Kidney (tissue), 14 donors: ENCODE data around the gene SFMBT2. TPM values are rescaled to one million over a fixed set of nuclear protein-coding genes. Genes with fewer than 3 reads are reported as not detected.

Experiments
- DNase-seq, 5 donors: peaks; one replicate each; pipeline ENCODE4 v3.0.0-alpha.2; 2013 to 2020
- FAIRE-seq: peaks from 2 replicates; lab custom pipeline; 2012; peaks lifted over from hg19 to GRCh38; lab: Jason Lieb, UNC
- H3K27ac ChIP-seq, 2 donors: one replicate each; pipeline ENCODE4 v1.7.0; 2013; ENCODE audit warnings: low read depth in 2 of 2, low read length in 2 of 2, inconsistent platforms in 1 of 2
- H3K27me3 ChIP-seq: one replicate; pipeline ENCODE4 v1.7.1; 2013; ENCODE audit warnings: low read length, inconsistent platforms; ENCODE audit not compliant: control insufficient read depth, insufficient read depth
- H3K36me3 ChIP-seq, 3 donors: one replicate each; pipeline versions ENCODE4 v1.7.0 to v1.7.1; 2013; ENCODE audit warnings: low read length in 3 of 3, control low read depth in 1 of 3, inconsistent platforms in 1 of 3; ENCODE audit not compliant: insufficient read depth in 3 of 3, control insufficient read depth in 2 of 3
- H3K4me1 ChIP-seq, 3 donors: one replicate each; pipeline versions ENCODE4 v1.7.0 to v1.7.1; 2013; ENCODE audit warnings: low read length in 3 of 3, inconsistent platforms in 1 of 3, low read depth in 1 of 3; ENCODE audit not compliant: control insufficient read depth in 2 of 3, insufficient read depth in 2 of 3
- H3K4me3 ChIP-seq, 3 donors: one replicate each; pipeline versions ENCODE4 v1.7.0 to v1.8.1; 2013; ENCODE audit warnings: low read length in 3 of 3, control low read depth in 1 of 3, inconsistent platforms in 1 of 3
- H3K9ac ChIP-seq, 3 donors: one replicate each; pipeline versions ENCODE4 v1.7.0 to v1.7.1; 2013; ENCODE audit warnings: low read length in 3 of 3, control low read depth in 1 of 3, inconsistent platforms in 1 of 3
- H3K9me3 ChIP-seq, 3 donors: one replicate each; pipeline versions ENCODE4 v1.7.0 to v1.7.1; 2013; ENCODE audit warnings: low read length in 3 of 3, control low read depth in 1 of 3, inconsistent platforms in 1 of 3; ENCODE audit not compliant: control insufficient read depth in 2 of 3, insufficient read depth in 1 of 3
- intact Hi-C: fragments of 100-400 bp; cut with DNase I; formaldehyde crosslinking; loops from one replicate; pipeline ENCODE4 v1.11.1; 2022
- polyA plus RNA-seq: library from polyadenylated mRNA; stranded (reverse); fragments of 350-450 nt; fragmentation: Illumina TruSeq; extraction: RNeasy Lipid Tissue Mini Kit (QIAGEN cat#74804); gene quantifications from one replicate; pipeline ENCODE4 v1.2.3, GENCODE V29; 2014; ENCODE audit warnings: low read depth, low replicate concordance; ENCODE audit not compliant: insufficient read depth
- total RNA-seq: library from RNA; stranded (reverse); fragmentation: NEBNext Ultra II Directional; extraction: Animal tissue kit (Norgen Biotek cat#: 25700); gene quantifications from one replicate; pipeline ENCODE4 v1.2.1, GENCODE V29; 2021
- TF ChIP-seq, protein P1 (sequence below): IDR thresholded peaks from 3 replicates; pipeline ENCODE4 v1.5.1; 2012; ENCODE audit warnings: mild to moderate bottlenecking, moderate library complexity, borderline replicate concordance; ENCODE audit not compliant: insufficient read depth; ENCODE audit errors: extremely low read depth
- donor health status: control.
- donor health status: control.
- donor health status: control.
- donor health status: control.
- donor health status: control.
- donor health status: DM: yes; HTN: yes; CAD: no.
- donor health status: Normal renal cell carcinoma (clear cell type).

Gene SFMBT2
- total and polyA plus RNA-seq, 2 donors from 2014 or later: 1.2 to 15.3 TPM

DNA sequence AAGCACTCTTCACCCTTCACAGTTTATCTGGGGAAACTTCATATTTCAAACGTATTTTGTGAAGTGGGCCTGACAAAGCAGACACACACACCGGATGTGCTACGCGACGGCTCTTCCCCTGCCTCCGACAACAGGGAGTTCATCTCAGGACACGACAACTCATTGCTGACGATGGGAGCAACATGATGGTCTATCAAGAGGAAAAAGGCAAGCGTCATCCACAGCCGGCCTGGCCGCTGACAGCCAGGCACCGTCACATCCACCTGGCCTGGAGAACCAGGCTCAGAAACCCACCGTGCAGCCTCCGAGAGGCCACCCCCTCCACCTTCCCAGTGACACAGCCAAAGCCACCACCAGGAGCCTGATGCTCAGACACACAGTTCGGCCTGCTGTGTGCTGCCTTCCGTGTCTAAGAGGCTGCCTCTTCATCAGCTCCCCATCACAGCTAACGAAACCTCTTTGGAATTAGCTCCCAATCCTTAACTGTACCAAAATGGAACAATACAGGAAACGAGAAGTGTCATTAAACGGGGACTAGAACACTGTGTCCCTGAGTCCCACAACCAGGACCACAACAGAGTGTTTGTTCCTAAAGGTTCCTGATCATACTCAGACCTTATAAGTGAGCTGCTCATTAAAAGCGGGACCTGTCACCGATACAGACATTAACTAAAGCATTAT, 76.7 kb downstream of the SFMBT2 start:
- peak in 2 of 5 donors; percentile 39 to 74 for DNase-seq
- Histone ChIP-seq H3K27ac (peak overlapping the region; percentile 7 to 71), H3K36me3 (peaks cover 0 to 1% (median 0%) of the 10 kb centered on the region in 3 donors), H3K9ac (no peak overlapping the region), H3K9me3 (no peaks in the 10 kb centered on the region), H3K4me1 (peaks cover 0 to 2% (median 0%) of the 10 kb centered on the region in 3 donors), H3K4me3 (no peak overlapping the region), H3K27me3 (no peaks in the 10 kb centered on the region)
- FAIRE-seq: no peak
- intact Hi-C loops: no loop called here
- TF ChIP-seq, protein P1, sequence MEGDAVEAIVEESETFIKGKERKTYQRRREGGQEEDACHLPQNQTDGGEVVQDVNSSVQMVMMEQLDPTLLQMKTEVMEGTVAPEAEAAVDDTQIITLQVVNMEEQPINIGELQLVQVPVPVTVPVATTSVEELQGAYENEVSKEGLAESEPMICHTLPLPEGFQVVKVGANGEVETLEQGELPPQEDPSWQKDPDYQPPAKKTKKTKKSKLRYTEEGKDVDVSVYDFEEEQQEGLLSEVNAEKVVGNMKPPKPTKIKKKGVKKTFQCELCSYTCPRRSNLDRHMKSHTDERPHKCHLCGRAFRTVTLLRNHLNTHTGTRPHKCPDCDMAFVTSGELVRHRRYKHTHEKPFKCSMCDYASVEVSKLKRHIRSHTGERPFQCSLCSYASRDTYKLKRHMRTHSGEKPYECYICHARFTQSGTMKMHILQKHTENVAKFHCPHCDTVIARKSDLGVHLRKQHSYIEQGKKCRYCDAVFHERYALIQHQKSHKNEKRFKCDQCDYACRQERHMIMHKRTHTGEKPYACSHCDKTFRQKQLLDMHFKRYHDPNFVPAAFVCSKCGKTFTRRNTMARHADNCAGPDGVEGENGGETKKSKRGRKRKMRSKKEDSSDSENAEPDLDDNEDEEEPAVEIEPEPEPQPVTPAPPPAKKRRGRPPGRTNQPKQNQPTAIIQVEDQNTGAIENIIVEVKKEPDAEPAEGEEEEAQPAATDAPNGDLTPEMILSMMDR: no peak

DNA sequence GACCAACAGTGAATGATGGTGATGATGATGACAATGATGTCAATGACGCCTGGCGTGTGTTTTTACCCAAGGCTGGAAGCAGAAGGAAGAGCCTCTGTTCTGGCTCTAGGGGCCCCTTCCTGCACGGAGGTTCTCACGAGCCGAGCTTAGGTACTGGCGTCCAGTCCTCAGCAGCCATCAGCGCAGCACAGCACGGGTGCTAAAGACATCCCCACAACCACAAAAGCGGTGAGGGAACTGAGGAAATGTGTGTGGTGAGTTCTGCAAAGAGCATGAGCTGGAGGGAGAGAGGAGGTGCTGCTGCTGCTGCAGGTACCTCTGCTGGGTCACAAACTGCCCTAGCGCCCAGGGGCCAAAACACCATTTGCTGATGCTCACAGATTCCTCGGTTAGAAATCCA, 81.6 kb downstream of the SFMBT2 start:
- Histone ChIP-seq H3K27ac (no peak overlapping the region), H3K4me1 (no peaks in the 10 kb centered on the region), H3K9me3 (peaks cover 0 to 14% (median 0%) of the 10 kb centered on the region in 3 donors), H3K27me3 (no peaks in the 10 kb centered on the region), H3K4me3 (no peak overlapping the region), H3K9ac (no peak overlapping the region), H3K36me3 (peaks cover 0 to 3% (median 0%) of the 10 kb centered on the region in 3 donors)
- TF ChIP-seq, protein P1: no peak
- intact Hi-C loops: no loop called here
- FAIRE-seq: no peak
- DNase-seq: no peak

DNA sequence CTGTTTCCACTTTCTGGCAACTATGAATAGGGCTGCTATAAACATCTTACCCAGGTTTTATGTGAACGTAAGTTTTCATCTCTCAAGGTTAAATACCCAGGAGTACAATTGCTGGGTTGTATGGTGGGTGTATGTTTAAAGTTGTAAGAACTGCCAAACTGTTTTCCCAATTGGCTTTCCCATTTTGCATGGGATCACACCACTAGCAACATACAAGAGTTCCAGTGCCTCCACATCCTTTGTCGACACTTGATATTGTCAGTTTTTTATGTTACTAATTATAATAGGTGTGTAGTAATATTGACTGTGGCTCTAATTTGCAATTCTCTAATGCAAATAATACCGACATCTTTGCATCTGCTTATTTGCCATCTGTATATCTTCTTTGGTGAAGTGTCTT, 82.9 kb downstream of the SFMBT2 start:
- Histone ChIP-seq H3K27ac (no peak overlapping the region), H3K4me3 (no peak overlapping the region), H3K27me3 (no peaks in the 10 kb centered on the region), H3K9ac (no peak overlapping the region), H3K36me3 (peaks cover 0 to 3% (median 0%) of the 10 kb centered on the region in 3 donors), H3K4me1 (no peaks in the 10 kb centered on the region), H3K9me3 (peaks cover 0 to 14% (median 0%) of the 10 kb centered on the region in 3 donors)
- no peak for FAIRE-seq
- intact Hi-C loops: no loop called here
- no peak for DNase-seq
- TF ChIP-seq, protein P1: no peak
